Measurements from ENCODE around the gene SLC25A39. TPM values are rescaled to one million over a fixed set of nuclear protein-coding genes. Genes with fewer than 3 reads are reported as not detected.

The SLC25A39 gene
- total and polyA plus RNA-seq, 9 of the 15 experiments (the other 6 are each of a cell fraction or from before 2014, with no cell fraction given), result 4.8 to 267 (median 140) TPM

GRCh38 chr17:44314869-44315661 is 9.6 kb downstream of the SLC25A39 start:
- no peak overlapping the region; the same call in 1 of the 2 replicates for H3K4me3 ChIP-seq
- ATAC-seq (peak; percentile 34), DNase-seq (ENCODE audit: extremely low read depth in 1 of 4, low spot score in 3 of 4) (peak; percentile 48 to 62 (median 58)), FAIRE-seq (no peak)
- no peak overlapping the region for H3K27ac ChIP-seq (ENCODE audit: extremely low read depth, low read depth, low read length)
- ChIA-PET POLR2A (interaction anchor here (1.1 kb wide), 1 partner anchor 10 kb away, joined by 9 read pairs; the partner anchor contains the start of gene SLC25A39), CTCF (ENCODE audit: low intra/inter-chr PET ratio) (no interaction called here)
- H3K4me2 ChIP-seq (ENCODE audit: insufficient read depth, low read length), result peak overlapping the region; percentile 58
- H4K20me1 ChIP-seq (replicated peaks; ENCODE audit: control insufficient read depth, insufficient read depth, low read length), result peaks cover 8% of the 10 kb centered on the region; the same call in 1 of the 2 replicates
- H3K36me3 ChIP-seq (ENCODE audit: control insufficient read depth, insufficient read depth, low read length), result peaks cover 15% of the 10 kb centered on the region; the same call in 2 of the 3 replicates
- H2AFZ ChIP-seq (ENCODE audit: low read depth, low read length), result no peak overlapping the region
- H3K27me3 ChIP-seq (ENCODE audit: control insufficient read depth in 2 of 2, insufficient read depth in 2 of 2, low read length in 2 of 2), result peaks cover 3 to 38% of the 10 kb centered on the region in 2 experiments; a peak in 4 of 5 replicates
- peak overlapping the region in 1 of 2 experiments; percentile 72; a peak in 2 of 4 replicates for H3K9ac ChIP-seq (ENCODE audit: insufficient read depth in 1 of 2, low read depth in 2 of 2, low read length in 2 of 2)
- no peaks in the 10 kb centered on the region for H3K79me2 ChIP-seq (ENCODE audit: control insufficient read depth, insufficient read depth, low read length)
- in situ Hi-C loops (cut with MboI), result no loop called here
- intact Hi-C loops (cut with micrococcal nuclease), result no loop called here
- H3K4me1 ChIP-seq (replicated peaks in 1 of 2; ENCODE audit: control insufficient read depth in 2 of 2, insufficient read depth in 2 of 2, low read length in 2 of 2), result peaks cover 5 to 47% of the 10 kb centered on the region in 2 experiments; a peak in 3 of 5 replicates
- BruUV-seq (replicated peaks), result no TSS peak
- H3K9me1 ChIP-seq (ENCODE audit: control insufficient read depth, insufficient read depth, low read length), result peaks cover 6% of the 10 kb centered on the region
- H3K9me3 ChIP-seq (replicated peaks; ENCODE audit: control insufficient read depth, insufficient read depth, low read depth, low read length), result no peaks in the 10 kb centered on the region
- whole genome bisulfite sequencing (ENCODE audit: insufficient coverage, low coverage, missing lambda C conversion rate), result 5% methylated on average over 31 of the region's 81 CpGs
- TF ChIP-seq POLR2AphosphoS2 (IDR thresholded peaks at IDR 0.05; ENCODE audit: low read length) (no peak), TFAP4 (CRISPR knock-in tag; IDR thresholded peaks at IDR 0.05; ENCODE audit: borderline replicate concordance) (peak; percentile 78), ZNF592 (IDR thresholded peaks at IDR 0.05) (no peak), CREM (IDR thresholded peaks at IDR 0.05; ENCODE audit: low read depth) (no peak), TSC22D4 (tag; IDR thresholded peaks at IDR 0.05) (no peak), E4F1 (CRISPR knock-in tag; IDR thresholded peaks at IDR 0.05; ENCODE audit: borderline replicate concordance) (no peak), CHD2 (IDR thresholded peaks at IDR 0.05; ENCODE audit: low read depth, low read length) (peak; percentile 80), NRF1 (conservative IDR thresholded peaks at IDR 0.05 in 1 of 2, IDR thresholded peaks at IDR 0.05 in 1 of 2) (peak; percentile 22 to 31; a peak in 2 of 4 replicates), SNIP1 (IDR thresholded peaks at IDR 0.05; ENCODE audit: low read depth) (no peak), MTA2 (IDR thresholded peaks at IDR 0.05; ENCODE audit: low read depth) (no peak), ZNF740 (CRISPR knock-in tag; IDR thresholded peaks at IDR 0.05) (no peak), ZNF740 (tag; IDR thresholded peaks at IDR 0.05) (no peak), NFE2 (IDR thresholded peaks at IDR 0.05; ENCODE audit: low read depth) (no peak)
